HL-60/S4 treated with retinoic acid at 250 ng/mL for 4 days and 3 days (cell line): ENCODE measurements around the gene ASB3.
"Not testable (repeated sequence)": the region's sequence is repeated elsewhere in the genome, so short reads cannot be mapped to it uniquely, and the experiment has no call there.

Experiments
- in situ Hi-C: fragments of 300-500 bp; cut with MboI; formaldehyde crosslinking; loops from 2 replicates; pipeline ENCODE4 v1.7.0; 2022; ENCODE audit warnings: low sequenced_read_pairs

ASB3 gene

DNA sequence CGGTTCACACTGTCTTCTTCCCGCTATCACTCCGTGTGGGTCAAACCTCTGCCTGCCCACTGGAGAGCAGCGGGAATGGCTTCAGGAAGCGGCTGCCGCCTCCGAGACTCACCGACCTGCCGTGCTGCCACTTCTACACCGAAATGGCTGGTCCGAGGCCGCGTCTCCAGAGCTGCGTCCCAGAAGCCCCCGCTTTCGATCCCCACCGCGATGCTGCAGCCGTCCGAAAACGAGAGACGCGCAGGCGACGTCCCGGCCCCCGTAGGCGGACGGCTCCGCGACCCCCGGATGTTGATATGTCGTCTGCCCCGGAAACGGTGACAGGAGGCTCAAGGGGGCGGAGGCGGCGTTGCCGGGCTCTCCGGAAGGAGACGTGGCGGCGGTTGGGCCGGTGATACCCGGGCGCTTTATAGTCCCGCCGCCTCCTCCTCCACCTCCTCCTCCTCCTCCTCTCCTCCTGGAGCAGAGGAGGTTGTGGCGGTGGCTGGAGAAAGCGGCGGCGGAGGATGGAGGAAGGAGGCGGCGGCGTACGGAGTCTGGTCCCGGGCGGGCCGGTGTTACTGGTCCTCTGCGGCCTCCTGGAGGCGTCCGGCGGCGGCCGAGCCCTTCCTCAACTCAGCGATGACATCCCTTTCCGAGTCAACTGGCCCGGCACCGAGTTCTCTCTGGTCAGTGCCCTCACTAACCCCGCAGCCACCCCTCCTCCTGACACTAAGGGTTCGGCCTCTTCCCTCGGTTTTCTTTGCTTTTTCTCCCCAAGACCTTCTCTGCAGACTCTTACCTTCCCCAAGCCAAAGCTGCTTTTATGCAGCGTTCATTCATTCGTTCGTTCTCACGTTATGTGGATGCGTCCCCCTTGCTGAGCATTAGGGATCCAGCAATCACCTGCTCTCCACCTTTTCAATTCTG, at the start of gene ASB3, which contains the start of gene ERLEC1:
Gene ASB3, minus strand, starts transcription at position 249 of the 909 bp plus-strand sequence. CDS start 21,381 bp downstream, outside the sequence.
Gene ERLEC1, plus strand, starts transcription at position 340 of the 909 bp plus-strand sequence. Its CDS starts 167 bp downstream, at position 507.
- in situ Hi-C loops = no loop called here

GRCh38 chr2:53829980-53830290, 43.2 kb upstream of the ASB3 start:
- in situ Hi-C loops = not testable (repeated sequence)

DNA sequence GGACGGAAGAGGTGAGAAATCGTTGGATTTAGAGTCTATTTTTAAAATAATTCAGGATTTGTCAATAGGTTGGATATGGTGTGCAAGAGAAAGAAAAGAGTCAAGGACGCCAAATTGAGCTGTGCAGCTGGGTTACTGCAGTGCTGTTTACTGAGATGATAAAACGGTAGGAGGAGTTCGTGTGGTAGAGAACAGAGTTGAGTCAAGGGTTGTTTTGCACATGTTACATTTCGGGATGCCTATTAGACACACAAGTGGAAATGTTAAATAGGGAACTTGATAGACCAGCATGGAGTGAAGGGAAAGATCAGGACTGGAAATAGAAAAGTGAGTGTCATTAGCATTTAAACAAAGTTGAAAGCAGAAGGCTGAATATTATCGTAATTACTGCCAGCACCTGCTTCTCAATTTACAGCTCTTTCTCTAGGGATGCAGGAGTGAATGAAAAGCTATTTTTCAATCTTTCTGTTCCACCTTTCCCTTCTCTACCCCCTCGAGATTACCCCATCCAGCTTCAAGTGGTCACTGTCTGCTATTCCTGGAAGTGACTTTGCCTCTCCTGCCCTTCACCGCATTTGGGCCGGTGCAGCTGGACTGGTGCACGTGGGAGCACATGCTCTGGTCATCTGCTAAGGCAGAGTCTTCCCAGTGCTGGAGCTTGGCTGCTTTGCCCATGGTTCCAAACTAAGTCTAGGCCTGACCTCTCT, 42.7 kb upstream of the ASB3 start:
- in situ Hi-C loops = no loop called here

DNA sequence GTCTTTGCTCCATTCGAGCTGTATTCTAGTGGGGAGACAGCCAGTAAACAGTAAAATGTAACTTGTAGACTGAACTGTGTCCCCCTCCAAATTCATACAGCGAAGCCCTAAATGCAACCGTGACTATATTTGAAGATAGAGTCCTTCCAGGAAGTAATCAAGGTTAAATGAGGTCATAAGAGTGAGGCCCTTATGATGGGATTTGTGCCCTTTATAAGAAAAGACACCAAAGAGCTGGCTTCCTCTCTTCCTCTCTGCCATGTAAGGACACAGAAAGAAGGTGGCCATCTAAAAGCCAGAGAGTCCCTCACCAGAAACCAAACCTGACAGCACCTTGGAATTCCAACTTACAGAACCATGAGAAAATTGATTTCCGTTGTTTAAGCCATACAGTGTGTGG, 41.6 kb upstream of the ASB3 start:
- in situ Hi-C loops = no loop called here

GRCh38 chr2:53827398-53828175, 40.8 kb upstream of the ASB3 start:
- in situ Hi-C loops = no loop called here

- in situ Hi-C loops = no loop called here
Measured at GRCh38 chr2:53826587-53827397, 40.0 kb upstream of the ASB3 start.

DNA sequence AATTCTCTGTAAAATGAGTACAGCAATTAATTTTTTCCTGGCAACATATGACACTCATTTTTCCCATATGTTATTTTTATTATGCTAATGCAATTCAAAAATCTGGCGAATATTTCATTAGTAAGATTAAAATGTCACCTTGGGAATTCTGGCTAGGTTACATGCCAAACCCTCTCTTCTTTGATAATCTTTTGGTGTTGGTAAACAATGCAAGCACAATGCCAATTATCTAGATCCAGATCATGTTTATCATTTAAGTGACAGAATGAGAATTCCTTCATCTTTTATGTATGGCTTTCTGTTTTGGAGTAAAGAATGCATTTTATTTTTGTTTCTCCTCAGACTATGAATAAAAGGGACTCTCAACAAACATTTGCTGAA, 39.3 kb upstream of the ASB3 start:
- in situ Hi-C loops = no loop called here

GRCh38 chr2:53823639-53824038, 36.9 kb upstream of the ASB3 start:
- in situ Hi-C loops = not testable (repeated sequence)

DNA sequence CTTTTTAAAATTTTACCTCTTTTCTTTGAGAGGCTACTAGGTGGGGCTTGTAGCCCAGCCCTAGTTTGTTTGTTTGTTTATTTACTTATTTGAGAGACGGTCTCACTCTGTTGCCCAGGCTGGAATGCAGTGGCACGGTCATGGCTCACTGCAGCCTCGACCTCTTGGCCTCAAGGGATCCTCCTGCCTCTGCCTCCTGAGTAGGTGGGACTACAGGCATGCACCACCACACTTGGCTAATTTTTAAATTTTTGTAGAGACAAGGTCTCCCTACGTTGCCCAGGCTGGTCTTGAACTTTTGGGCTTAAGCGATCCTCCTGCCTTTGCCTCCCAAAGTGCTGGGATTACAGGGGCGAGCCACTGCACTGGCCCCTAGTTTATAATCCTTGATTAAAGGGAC, 35.1 kb upstream of the ASB3 start:
- in situ Hi-C loops = no loop called here

DNA sequence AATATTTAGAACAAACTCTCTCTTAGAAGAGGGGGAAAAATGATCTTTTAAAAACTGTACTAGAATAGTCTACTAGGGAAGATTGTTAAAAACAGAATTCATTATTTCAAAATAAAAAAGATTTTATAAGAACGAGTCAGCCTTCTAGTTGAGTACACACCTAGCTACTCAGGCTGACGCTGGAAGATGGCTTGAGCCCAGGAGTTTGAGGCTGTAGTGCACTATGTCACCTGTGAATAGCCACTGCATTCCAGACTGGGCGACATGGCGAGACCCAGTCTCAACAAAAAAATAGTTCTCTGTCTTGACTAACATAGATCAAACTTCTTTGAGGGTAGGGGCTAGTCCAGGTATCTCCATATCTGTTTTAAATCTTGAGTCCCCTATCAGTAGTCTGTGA, 34.0 kb upstream of the ASB3 start:
- in situ Hi-C loops = no loop called here

GRCh38 chr2:53820048-53820447, 33.3 kb upstream of the ASB3 start:
- in situ Hi-C loops = no loop called here

DNA sequence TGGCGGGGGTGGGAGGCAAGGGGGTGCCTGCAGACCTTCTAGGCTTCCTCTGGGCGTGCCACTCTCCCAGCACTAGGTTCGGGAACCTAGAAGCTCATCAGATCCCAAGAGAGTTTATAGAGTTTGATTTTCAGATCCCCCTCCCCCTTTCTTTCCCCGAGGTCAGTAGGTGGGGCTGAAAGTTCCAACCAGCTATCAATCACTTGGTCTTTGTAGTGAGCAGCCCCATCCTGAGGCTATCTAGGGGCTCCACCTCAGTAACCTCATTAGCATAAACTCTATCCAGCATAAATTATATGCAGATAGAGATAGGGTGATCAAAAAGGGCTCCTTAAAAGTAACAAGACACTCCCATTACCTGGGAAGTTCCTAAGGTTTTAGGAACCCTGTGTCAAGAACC, 32.9 kb upstream of the ASB3 start:
- in situ Hi-C loops = no loop called here

DNA sequence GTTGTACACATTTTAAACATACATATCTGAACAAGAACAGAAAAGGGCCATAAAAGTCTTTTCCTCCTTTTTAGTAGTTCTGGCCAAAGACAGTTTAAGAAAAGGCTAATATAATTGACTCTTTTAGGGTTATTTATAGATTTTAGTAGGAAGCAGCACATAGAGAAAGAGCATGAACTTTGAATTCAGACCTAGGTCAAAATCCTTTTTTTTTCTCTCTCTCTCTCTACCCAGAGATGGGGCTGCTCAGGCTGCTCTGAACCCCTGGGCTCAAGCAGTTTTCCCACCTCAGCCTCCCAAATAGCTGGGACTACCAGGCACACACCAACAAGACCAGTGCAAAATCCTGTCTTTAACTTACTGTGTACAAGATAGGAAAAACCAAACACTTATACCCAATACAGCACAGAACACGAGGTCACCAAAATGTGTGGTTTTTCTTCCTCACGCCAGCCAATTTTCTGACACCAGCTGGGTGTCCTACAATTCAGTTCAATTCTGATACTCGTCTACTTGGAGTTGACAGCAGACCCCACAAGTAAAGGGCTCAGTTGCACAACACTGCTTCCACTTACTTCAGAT, 32.2 kb upstream of the ASB3 start:
- in situ Hi-C loops = no loop called here

- in situ Hi-C loops = no loop called here
Measured at GRCh38 chr2:53813151-53813550, 26.4 kb upstream of the ASB3 start.

- in situ Hi-C loops = no loop called here
Measured at GRCh38 chr2:53811601-53812000, 24.8 kb upstream of the ASB3 start.

DNA sequence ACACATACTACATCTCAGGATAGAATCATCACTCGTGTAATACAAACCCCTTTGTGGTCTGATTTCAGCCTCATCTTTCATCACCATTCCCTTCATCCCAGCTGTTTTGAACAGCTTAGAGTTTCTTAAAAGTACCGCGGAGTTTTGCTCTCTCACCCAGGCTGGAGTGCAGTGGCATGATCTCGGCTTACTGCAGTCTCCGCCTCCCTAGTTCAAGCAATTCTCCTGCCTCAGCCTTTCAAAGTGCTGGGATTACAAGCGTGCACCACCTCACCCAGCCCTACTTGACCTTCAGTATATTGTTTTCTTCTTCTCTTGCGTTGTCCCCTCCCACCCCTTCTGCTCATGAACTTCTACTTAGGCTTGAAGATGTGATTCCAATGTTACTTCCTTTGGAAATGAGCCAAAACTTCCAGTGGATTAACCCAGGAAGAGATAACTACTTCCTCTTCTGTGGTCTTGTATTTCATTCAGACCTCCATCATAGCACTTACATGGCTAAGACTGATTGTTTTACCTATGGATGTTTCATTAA, 15.9 kb upstream of the ASB3 start:
- in situ Hi-C loops = no loop called here

DNA sequence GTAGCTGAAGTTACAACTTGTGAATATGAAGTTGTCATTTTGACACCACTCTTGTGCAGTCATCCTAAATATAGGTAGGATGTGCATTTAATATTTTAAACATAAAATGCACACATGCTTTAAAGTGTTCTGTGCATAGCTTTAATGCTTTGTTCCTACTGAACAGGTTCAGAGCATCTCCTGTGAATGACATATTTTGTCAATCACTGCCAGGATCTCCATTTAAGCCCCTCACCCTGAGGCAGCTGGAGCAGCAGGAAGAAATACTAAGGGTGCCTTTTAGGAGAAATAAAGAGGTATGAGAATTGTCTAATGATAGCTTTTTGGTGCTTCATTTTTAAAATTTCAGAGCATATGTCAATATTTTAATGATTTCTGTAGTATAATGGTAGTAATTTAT, 14.8 kb upstream of the ASB3 start:
- in situ Hi-C loops = no loop called here

- in situ Hi-C loops = no loop called here
Measured at GRCh38 chr2:53793821-53794220, 7.1 kb upstream of the ASB3 start.

GRCh38 chr2:53793261-53793660, 6.5 kb upstream of the ASB3 start:
- in situ Hi-C loops = no loop called here
